Peyer's patch (tissue), 4 donors: ENCODE data around the gene GPR89B.
"Not testable (repeated sequence)": the region's sequence is repeated elsewhere in the genome, so short reads cannot be mapped to it uniquely, and the experiment has no call there.

ENCODE experiments used
- CTCF ChIP-seq, 6 experiments: fragments of 450-650 bp in 4 of 6; fragments of 200-600 bp in 2 of 6; sonication (generic) in 1 of 6; IDR thresholded peaks; one replicate each; pipeline ENCODE4 v1.5.1; 2017 to 2019; ENCODE audit warnings: antibody characterized with exemption in 6 of 6, mild to moderate bottlenecking in 3 of 6, moderate library complexity in 1 of 6
- POLR2A ChIP-seq, 2 donors: fragments of 450-650 bp; IDR thresholded peaks; one replicate each; pipeline ENCODE4 v1.5.1; 2017; ENCODE audit warnings: antibody characterized with exemption in 2 of 2, mild to moderate bottlenecking in 2 of 2, moderate library complexity in 2 of 2

GRCh38 chr1:147927689-147928088 is 531 bp upstream of the GPR89B start:
- TF ChIP-seq CTCF, POLR2A (IDR thresholded peaks at IDR 0.05): not testable (repeated sequence)
